ENCODE measurements around the gene SPRR1A.

Gene SPRR1A

GRCh38 chr1:152983743-152984142 lies at the start of gene SPRR1A:
Gene SPRR1A, plus strand, starts transcription at chr1:152984081. Its CDS starts 1,150 bp downstream, at chr1:152985231.
- DNase-seq: no peak

GRCh38 chr1:152940614-152941013 lies 43.3 kb upstream of the SPRR1A start:
- DNase-seq: no peak

- DNase-seq: no peak
These were observed 42.7 kb upstream of the SPRR1A start for GRCh38 chr1:152941037-152941711.

- no peak for DNase-seq
These were observed 41.7 kb upstream of the SPRR1A start for GRCh38 chr1:152942161-152942560.

- no peak for DNase-seq
These were observed 37.6 kb upstream of the SPRR1A start for GRCh38 chr1:152946248-152946647.

GRCh38 chr1:152946651-152947256 lies 37.1 kb upstream of the SPRR1A start, which contains the start of gene SPRR5:
Gene SPRR5, plus strand, starts transcription at chr1:152947206. Its CDS starts 1,349 bp downstream, at chr1:152948555.
- no peak for DNase-seq

- no peak for DNase-seq
These were observed 32.2 kb upstream of the SPRR1A start for GRCh38 chr1:152951711-152952110.

- DNase-seq: no peak
These were observed 30.1 kb upstream of the SPRR1A start for GRCh38 chr1:152953761-152954160.

- DNase-seq: no peak
These were observed 29.4 kb upstream of the SPRR1A start for GRCh38 chr1:152954436-152954835.

GRCh38 chr1:152957561-152957960 lies 26.3 kb upstream of the SPRR1A start:
- no peak for DNase-seq

- DNase-seq: no peak
These were observed 24.6 kb upstream of the SPRR1A start for GRCh38 chr1:152959273-152959672.

- DNase-seq: no peak
These were observed 24.0 kb upstream of the SPRR1A start for GRCh38 chr1:152959801-152960451.

GRCh38 chr1:152960452-152961044 lies 23.3 kb upstream of the SPRR1A start:
- DNase-seq: no peak

GRCh38 chr1:152961226-152961891 lies 22.5 kb upstream of the SPRR1A start:
- DNase-seq: no peak

GRCh38 chr1:152962876-152963415 lies 20.9 kb upstream of the SPRR1A start:
- DNase-seq: no peak

- no peak for DNase-seq
These were observed 19.3 kb upstream of the SPRR1A start for GRCh38 chr1:152964536-152964935.

GRCh38 chr1:152965853-152966252 lies 18.0 kb upstream of the SPRR1A start:
- no peak for DNase-seq

GRCh38 chr1:152967201-152967600 lies 16.7 kb upstream of the SPRR1A start:
- DNase-seq: no peak

- DNase-seq: no peak
These were observed 15.6 kb upstream of the SPRR1A start for GRCh38 chr1:152968248-152968647.

- DNase-seq: no peak
These were observed 14.8 kb upstream of the SPRR1A start for GRCh38 chr1:152969036-152969435.

GRCh38 chr1:152970495-152970894 lies 13.4 kb upstream of the SPRR1A start, which contains the start of gene SPRR4:
Gene SPRR4, plus strand, starts transcription at chr1:152970648. Its CDS starts 1,243 bp downstream, at chr1:152971891.
- DNase-seq: no peak

GRCh38 chr1:152972196-152972886 lies 11.5 kb upstream of the SPRR1A start:
- no peak for DNase-seq
